GM12878 (cell line): ENCODE data around the gene KCNA2. TPM values are rescaled to one million over a fixed set of nuclear protein-coding genes. Genes with fewer than 3 reads are reported as not detected.

ENCODE experiments used
- ATAC-seq: fragments of 200-7000 bp; cut with Tn5 transposase; 3 replicates; pipeline ENCODE4 v1.9.1; 2020; ENCODE audit warnings: mild to moderate bottlenecking, moderate library complexity
- BruUV-seq: library from RNA; stranded (reverse); fragments of 400-500 nt; replicated peaks from 2 replicates; lab custom pipeline; 2021; lab: Mats Ljungman, UMichigan
- CTCF ChIA-PET: fragments of 300-600 bp; sonication (Branson Sonifier 250); formaldehyde crosslinking; extraction: SDS; loops from one replicate; lab custom pipeline; 2021; ENCODE audit warnings: inconsistent platforms; lab: Yijun Ruan, JAX
- POLR2A ChIA-PET: fragments of 350-600 bp; formaldehyde crosslinking; extraction: SDS; loops from one replicate; lab custom pipeline; 2021; ENCODE audit warnings: inconsistent platforms; lab: Charles Lee
- RAD21 ChIA-PET: fragments of 300-600 bp; sonication (Branson Sonifier 250); formaldehyde crosslinking; loops from one replicate; lab custom pipeline; 2023; ENCODE audit warnings: antibody characterized with exemption; ENCODE audit not compliant: unreplicated experiment; lab: Charles Lee
- SMC1A ChIA-PET: fragments of 300-600 bp; sonication (Branson Sonifier 250); formaldehyde crosslinking; loops from one replicate; lab custom pipeline; 2023; ENCODE audit not compliant: unreplicated experiment, uncharacterized antibody; lab: Charles Lee
- DNase-seq: peaks from one replicate; pipeline ENCODE4 v3.0.0-alpha.2; 2011; ENCODE audit warnings: low read depth, low spot score
- FAIRE-seq: peaks from 3 replicates; lab custom pipeline; 2011; peaks lifted over from hg19 to GRCh38; lab: Jason Lieb, UNC
- H2AFZ ChIP-seq: 2 replicates; pipeline ENCODE4 v1.6.0; 2011; ENCODE audit warnings: low read depth, low read length, control low read depth; ENCODE audit not compliant: control insufficient read depth
- H3K27ac ChIP-seq: 2 replicates; pipeline ENCODE4 v1.5.1; 2011; ENCODE audit warnings: control low read depth; ENCODE audit not compliant: control insufficient read depth, insufficient read depth
- H3K27me3 ChIP-seq, 2 experiments: replicated peaks in 1 of 2; 2 replicates each; pipeline versions ENCODE4 v1.6.0 to v1.6.1; 2011; ENCODE audit warnings: low read length in 1 of 2; ENCODE audit not compliant: control insufficient read depth in 2 of 2, insufficient read depth in 2 of 2
- H3K36me3 ChIP-seq, 2 experiments: 2 replicates each; pipeline ENCODE4 v1.5.1; 2011; ENCODE audit warnings: low read length in 1 of 2; ENCODE audit not compliant: control insufficient read depth in 2 of 2, insufficient read depth in 2 of 2
- H3K4me1 ChIP-seq: 2 replicates; pipeline ENCODE4 v1.6.1; 2011; ENCODE audit warnings: mild to moderate bottlenecking, low read length, moderate library complexity, mixed read lengths; ENCODE audit not compliant: control insufficient read depth, insufficient read depth
- H3K4me2 ChIP-seq: 2 replicates; pipeline ENCODE4 v1.6.0; 2011; ENCODE audit warnings: control low read depth; ENCODE audit not compliant: control insufficient read depth, insufficient read depth
- H3K4me3 ChIP-seq: fragments of 200-600 bp; sonication (generic); 2 replicates; pipeline ENCODE4 v1.5.1; 2016
- H3K79me2 ChIP-seq: 2 replicates; pipeline ENCODE4 v1.6.0; 2011; ENCODE audit warnings: low read length; ENCODE audit not compliant: control insufficient read depth, insufficient read depth
- H3K9ac ChIP-seq: 2 replicates; pipeline ENCODE4 v1.8.0; 2011; ENCODE audit warnings: low read length, control low read depth, mixed read lengths; ENCODE audit not compliant: control insufficient read depth, insufficient read depth
- H3K9me3 ChIP-seq: replicated peaks from 3 replicates; pipeline ENCODE4 v1.5.1; 2011; ENCODE audit warnings: mild to moderate bottlenecking, low read length; ENCODE audit not compliant: control insufficient read depth, insufficient read depth
- H4K20me1 ChIP-seq: 2 replicates; pipeline ENCODE4 v1.6.0; 2011; ENCODE audit not compliant: control insufficient read depth, insufficient read depth
- DPF2 ChIP-seq: fragments of 450-650 bp; IDR thresholded peaks from 2 replicates; pipeline ENCODE4 v1.6.1; 2017; ENCODE audit warnings: mild to moderate bottlenecking
- E4F1 ChIP-seq: fragments of 450-650 bp; IDR thresholded peaks from 2 replicates; pipeline ENCODE4 v1.6.1; 2018; ENCODE audit warnings: borderline replicate concordance, mild to moderate bottlenecking; ENCODE audit not compliant: partially characterized antibody
- EZH2 ChIP-seq: IDR thresholded peaks from 2 replicates; pipeline ENCODE4 v1.6.1; 2012; ENCODE audit warnings: low read depth, mild to moderate bottlenecking, control low read depth, inconsistent platforms, low read length, borderline replicate concordance; ENCODE audit not compliant: control insufficient read depth
- MEF2A ChIP-seq: IDR thresholded peaks from 2 replicates; pipeline ENCODE4 v1.6.1; 2011; ENCODE audit warnings: low read depth, mild to moderate bottlenecking, low read length, moderate library complexity; ENCODE audit not compliant: insufficient read depth
- NFYA ChIP-seq: IDR thresholded peaks from 2 replicates; pipeline ENCODE4 v1.6.1; 2011; ENCODE audit warnings: low read depth, mild to moderate bottlenecking, low read length, improper control_type of control experiment, borderline replicate concordance
- NR2F1 ChIP-seq: fragments of 450-650 bp; conservative IDR thresholded peaks from 2 replicates; pipeline ENCODE4 v1.6.1; 2017; ENCODE audit warnings: mild to moderate bottlenecking
- PML ChIP-seq: IDR thresholded peaks from 2 replicates; pipeline ENCODE4 v1.6.1; 2012; ENCODE audit warnings: low read length, inconsistent platforms
- RELA ChIP-seq: fragments of 450-650 bp; IDR thresholded peaks from 2 replicates; pipeline ENCODE4 v1.8.0; 2014; ENCODE audit warnings: borderline replicate concordance; ENCODE audit not compliant: partially characterized antibody
- SRF ChIP-seq, 2 experiments: IDR thresholded peaks; 2 replicates each; pipeline ENCODE4 v1.6.1; 2011; ENCODE audit warnings: low read depth in 2 of 2, low read length in 2 of 2, mild to moderate bottlenecking in 1 of 2, moderate library complexity in 1 of 2
- SUPT20H ChIP-seq: IDR thresholded peaks from 2 replicates; pipeline ENCODE4 v1.6.1; 2011; ENCODE audit warnings: low read depth, mild to moderate bottlenecking, low read length, moderate library complexity, borderline replicate concordance; ENCODE audit not compliant: control insufficient read depth
- TARDBP ChIP-seq: IDR thresholded peaks from 2 replicates; pipeline ENCODE4 v1.6.1; 2016; ENCODE audit warnings: borderline replicate concordance
- ZNF24 ChIP-seq: fragments of 450-650 bp; IDR thresholded peaks from 2 replicates; pipeline ENCODE4 v1.6.1; 2017; ENCODE audit warnings: antibody characterized with exemption, mild to moderate bottlenecking
- ZNF274 ChIP-seq: IDR thresholded peaks from one replicate; pipeline ENCODE4 v1.8.0; 2011; ENCODE audit not compliant: insufficient read length, insufficient read depth
- ZNF384 ChIP-seq: IDR thresholded peaks from 2 replicates; pipeline ENCODE4 v1.6.1; 2012; ENCODE audit warnings: low read depth, mild to moderate bottlenecking, low read length, improper control_type of control experiment, borderline replicate concordance
- ZNF687 ChIP-seq: fragments of 450-650 bp; IDR thresholded peaks from 2 replicates; pipeline ENCODE4 v1.6.1; 2017; ENCODE audit warnings: mild to moderate bottlenecking, moderate library complexity
- ZSCAN29 ChIP-seq: fragments of 450-650 bp; IDR thresholded peaks from 2 replicates; pipeline ENCODE4 v1.6.1; 2017; ENCODE audit warnings: mild to moderate bottlenecking, moderate library complexity
- WGBS: methylation state at CpG from one replicate; pipeline ENCODE4 v1.1.6; 2016; ENCODE audit warnings: low lambda C conversion rate; ENCODE audit not compliant: insufficient replicate concordance, insufficient coverage; ENCODE audit errors: missing lambda C conversion rate; 5-methylcytosine and 5-hydroxymethylcytosine counted together
- in situ Hi-C: fragments of 300-500 bp; cut with MboI; formaldehyde crosslinking; loops from 9 replicates; pipeline ENCODE4 v1.14.3; 2018; ENCODE audit warnings: mixed read lengths
- intact Hi-C: fragments of 100-400 bp; cut with micrococcal nuclease; formaldehyde crosslinking; loops from one replicate; pipeline ENCODE4 v1.14.2; 2022; ENCODE audit not compliant: unreplicated experiment
- polyA plus RNA-seq, 11 experiments: library from polyadenylated mRNA; depleted of rRNA in 4 of 11; unstranded in 6 of 11; stranded (reverse) in 5 of 11; fragments of >200 nt; fragmentation: Nextera tagmentation in 4 of 11; fragmentation: Illumina TruSeq in 1 of 11; extraction: Ambion mirVana in 4 of 11; extraction: Trizol in 1 of 11; gene quantifications; 1 replicate in 1 of 11; 2 replicates in 10 of 11; pipeline versions ENCODE4 v1.2.1 to v1.2.3, GENCODE V29; 2011 to 2016; ENCODE audit warnings: inconsistent platforms in 2 of 11, missing spikeins in 2 of 11, low read depth in 1 of 11
- total RNA-seq, 4 experiments: library from RNA; depleted of rRNA in 3 of 4; stranded (reverse); fragments of >200 nt in 3 of 4; fragmentation: Illumina TruSeq in 1 of 4; extraction: Trizol in 1 of 4; gene quantifications; 2 replicates each; pipeline versions ENCODE4 v1.2.1 to v1.2.3, GENCODE V29; 2013 to 2021

Gene KCNA2
- total and polyA plus RNA-seq, 10 of the 15 experiments (the other 5 are each of a cell fraction or from before 2014, with no cell fraction given): 0.02 to 0.56 (median 0.10) TPM; not detected in 2

GRCh38 chr1:110634455-110635311 is 28.5 kb upstream of the KCNA2 start:
- Histone ChIP-seq H3K4me1 (peaks cover 73% of the 10 kb centered on the region), H3K9me3 (no peaks in the 10 kb centered on the region; the same call in 2 of the 3 replicates), H2AFZ (no peak overlapping the region), H3K27me3 (no peaks in the 10 kb centered on the region), H3K27ac (peak overlapping the region; percentile 87), H3K4me2 (peak overlapping the region; percentile 80), H3K9ac (peak overlapping the region; percentile 36; the same call in 1 of the 2 replicates), H3K36me3 (no peaks in the 10 kb centered on the region), H4K20me1 (no peaks in the 10 kb centered on the region), H3K4me3 (no peak overlapping the region), H3K79me2 (no peaks in the 10 kb centered on the region)
- 11% methylated on average over 7 of the region's 7 CpGs for WGBS
- ChIA-PET SMC1A (interaction anchor here (0.6 to 11.2 kb wide), 17 partner anchors 14 to 241 kb away, joined by 3 to 144 read pairs (median 3); no protein-coding TSS in a partner anchor), CTCF (interaction anchor here (0.8 to 6.8 kb wide), 12 partner anchors 12 to 396 kb away, joined by 3 to 86 read pairs (median 4); partner anchors contain the start of gene KCNA3), POLR2A (interaction anchor here (1.0 to 2.7 kb wide), 3 partner anchors 10 to 131 kb away, joined by 3 to 23 read pairs (median 5); no protein-coding TSS in a partner anchor), RAD21 (interaction anchor here (0.8 to 6.4 kb wide), 10 partner anchors 11 to 130 kb away, joined by 3 to 82 read pairs (median 8); no protein-coding TSS in a partner anchor)
- intact Hi-C loops: loop anchor here (2.0 to 10.0 kb wide), 4 partner anchors 38 to 590 kb away; partner anchors contain the start of genes CD53 and CHI3L2
- in situ Hi-C loops: no loop called here
- peak; percentile 84 for ATAC-seq
- peak; percentile 90 for DNase-seq
- BruUV-seq: no TSS peak
- FAIRE-seq: peak; percentile 75
- TF ChIP-seq EZH2 (no peak), NFYA (no peak), E4F1 (no peak), SRF (IDR thresholded peaks at IDR 0.05; ENCODE audit: low read depth in 2 of 2, low read length in 2 of 2) (no peak), DPF2 (peak; percentile 60), MEF2A (peak; percentile 65; the same call in 1 of the 2 replicates), PML (no peak), ZNF24 (peak; percentile 78), NR2F1 (0 out of 2 replicates have a peak, but pooled peaks have one; percentile 18), ZNF274 (no peak), ZNF384 (0 out of 2 replicates have a peak, but pooled peaks have one; percentile 44), TARDBP (no peak), RELA (no peak), ZNF687 (no peak), SUPT20H (no peak), ZSCAN29 (no peak)
